WTC11 (cell line): ENCODE data around the gene TEX13D. TPM values are rescaled to one million over a fixed set of nuclear protein-coding genes. Genes with fewer than 3 reads are reported as not detected.

Experiments
- ATAC-seq: fragments of 200-7000 bp; cut with Tn5 transposase; 2 replicates; pipeline ENCODE4 v1.10.0; 2021; ENCODE audit warnings: mild to moderate bottlenecking, moderate library complexity
- CTCF ChIA-PET: fragments of 300-600 bp; sonication (Branson Sonifier 250); formaldehyde crosslinking; loops from one replicate; lab custom pipeline; 2021; ENCODE audit warnings: antibody characterized with exemption; lab: Charles Lee
- POLR2A ChIA-PET: fragments of 350-600 bp; sonication (Branson Sonifier 250); formaldehyde crosslinking; loops from one replicate; lab custom pipeline; 2021; ENCODE audit warnings: antibody characterized with exemption; lab: Charles Lee
- DNase-seq: peaks from one replicate; pipeline ENCODE4 v3.0.0; 2021; ENCODE audit warnings: low spot score
- H3K27ac Mint-ChIP-seq: 2 replicates; pipeline ENCODE4 v1.8.0; 2021; ENCODE audit warnings: mixed read lengths
- H3K27me3 Mint-ChIP-seq: 2 replicates; pipeline ENCODE4 v1.8.0; 2021; ENCODE audit warnings: low read depth, mild to moderate bottlenecking, moderate library complexity, mixed read lengths
- H3K36me3 Mint-ChIP-seq: 2 replicates; pipeline ENCODE4 v1.8.0; 2021; ENCODE audit warnings: mixed read lengths
- H3K4me1 Mint-ChIP-seq: 2 replicates; pipeline ENCODE4 v1.8.0; 2022; ENCODE audit warnings: mixed read lengths
- H3K4me3 Mint-ChIP-seq: 2 replicates; pipeline ENCODE4 v1.8.0; 2021; ENCODE audit warnings: mild to moderate bottlenecking, moderate library complexity, mixed read lengths
- H3K9me3 Mint-ChIP-seq: 2 replicates; pipeline ENCODE4 v1.8.0; 2021; ENCODE audit warnings: mixed read lengths
- AFF4 ChIP-seq: sonication (generic); formaldehyde crosslinking; IDR thresholded peaks from 2 replicates; pipeline ENCODE4 v1.8.1; 2023; ENCODE audit warnings: mild to moderate bottlenecking, missing genetic modification reagents, borderline replicate concordance
- ATF3 ChIP-seq: sonication (generic); formaldehyde crosslinking; conservative IDR thresholded peaks from 2 replicates; pipeline ENCODE4 v1.8.1; 2022; ENCODE audit warnings: mild to moderate bottlenecking, missing genetic modification reagents
- CREB1 ChIP-seq: sonication (generic); formaldehyde crosslinking; IDR thresholded peaks from 2 replicates; pipeline ENCODE4 v1.8.0; 2023; ENCODE audit warnings: mild to moderate bottlenecking, missing genetic modification reagents
- CREM ChIP-seq: sonication (generic); formaldehyde crosslinking; IDR thresholded peaks from 2 replicates; pipeline ENCODE4 v1.8.1; 2022; ENCODE audit warnings: mild to moderate bottlenecking, missing genetic modification reagents, moderate library complexity
- FOXK1 ChIP-seq: sonication (generic); formaldehyde crosslinking; IDR thresholded peaks from 2 replicates; pipeline ENCODE4 v1.8.0; 2022; ENCODE audit warnings: mild to moderate bottlenecking, moderate library complexity, missing genetic modification reagents
- FOXP1 ChIP-seq: sonication (generic); formaldehyde crosslinking; IDR thresholded peaks from 2 replicates; pipeline ENCODE4 v1.8.0; 2022; ENCODE audit warnings: missing genetic modification reagents, mild to moderate bottlenecking, moderate library complexity, borderline replicate concordance
- GRHL2 ChIP-seq: fragments of 250-450 bp; sonication (Bioruptor Pico); IDR thresholded peaks from 2 replicates; pipeline ENCODE4 v1.8.0; 2022; ENCODE audit warnings: mild to moderate bottlenecking, moderate library complexity; ENCODE audit not compliant: insufficient replicate concordance, severe bottlenecking
- HMGA2 ChIP-seq: fragments of 250-450 bp; sonication (Bioruptor Pico); IDR thresholded peaks from 2 replicates; pipeline ENCODE4 v1.4.0; 2021; ENCODE audit warnings: mild to moderate bottlenecking, moderate library complexity
- IRF1 ChIP-seq: sonication (generic); formaldehyde crosslinking; IDR thresholded peaks from 2 replicates; pipeline ENCODE4 v1.8.0; 2023; ENCODE audit warnings: missing genetic modification reagents
- JAZF1 ChIP-seq: fragments of 250-450 bp; sonication (Bioruptor Pico); IDR thresholded peaks from 2 replicates; pipeline ENCODE4 v1.9.0; 2021; ENCODE audit warnings: moderate library complexity, mild to moderate bottlenecking, inconsistent platforms
- JUN ChIP-seq: sonication (generic); formaldehyde crosslinking; IDR thresholded peaks from 2 replicates; pipeline ENCODE4 v1.8.0; 2023; ENCODE audit warnings: mild to moderate bottlenecking, missing genetic modification reagents
- NFYB ChIP-seq: sonication (generic); formaldehyde crosslinking; conservative IDR thresholded peaks from 2 replicates; pipeline ENCODE4 v1.8.0; 2022; ENCODE audit warnings: low read depth, missing genetic modification reagents
- NR1H2 ChIP-seq: sonication (generic); formaldehyde crosslinking; IDR thresholded peaks from 2 replicates; pipeline ENCODE4 v1.9.0; 2021; ENCODE audit warnings: mild to moderate bottlenecking, moderate library complexity, missing genetic modification reagents
- SMAD3 ChIP-seq: sonication (generic); formaldehyde crosslinking; IDR thresholded peaks from 2 replicates; pipeline ENCODE4 v1.8.0; 2022; ENCODE audit warnings: missing genetic modification reagents, mild to moderate bottlenecking, borderline replicate concordance
- SP1 ChIP-seq: sonication (generic); formaldehyde crosslinking; conservative IDR thresholded peaks from 2 replicates; pipeline ENCODE4 v1.8.1; 2022; ENCODE audit warnings: missing genetic modification reagents
- ZNF121 ChIP-seq: sonication (generic); formaldehyde crosslinking; IDR thresholded peaks from 2 replicates; pipeline ENCODE4 v1.8.0; 2023; ENCODE audit warnings: missing genetic modification reagents
- ZNF263 ChIP-seq: sonication (generic); formaldehyde crosslinking; IDR thresholded peaks from 2 replicates; pipeline ENCODE4 v1.8.1; 2022; ENCODE audit warnings: low read depth, mild to moderate bottlenecking, moderate library complexity, missing genetic modification reagents
- ZNF396 ChIP-seq: fragments of 250-450 bp; sonication (Bioruptor Pico); IDR thresholded peaks from 2 replicates; pipeline ENCODE4 v1.8.0; 2021; ENCODE audit warnings: mild to moderate bottlenecking, moderate library complexity, borderline replicate concordance
- ZNF416 ChIP-seq: fragments of 250-450 bp; sonication (Bioruptor Pico); IDR thresholded peaks from 2 replicates; pipeline ENCODE4 v1.9.0; 2021; ENCODE audit warnings: mild to moderate bottlenecking, inconsistent platforms
- ZNF425 ChIP-seq: fragments of 250-450 bp; sonication (Bioruptor Pico); conservative IDR thresholded peaks from 2 replicates; pipeline ENCODE4 v1.9.0; 2021; ENCODE audit warnings: mild to moderate bottlenecking
- total RNA-seq: library from RNA; stranded (reverse); gene quantifications from 3 replicates; pipeline ENCODE4 v1.2.3, GENCODE V29; 2021
- TF ChIP-seq, protein P1 (sequence below): fragments of 250-450 bp; sonication (Bioruptor Pico); IDR thresholded peaks from 2 replicates; pipeline ENCODE4 v1.9.0; 2021; ENCODE audit warnings: mild to moderate bottlenecking
- TF ChIP-seq, protein P2 (sequence below): sonication (generic); formaldehyde crosslinking; IDR thresholded peaks from 2 replicates; pipeline ENCODE4 v1.8.0; 2022; ENCODE audit warnings: mild to moderate bottlenecking, missing genetic modification reagents
- TF ChIP-seq, protein P3 (sequence below): fragments of 250-450 bp; sonication (Bioruptor Pico); IDR thresholded peaks from 2 replicates; pipeline ENCODE4 v1.8.0; 2021; ENCODE audit warnings: mild to moderate bottlenecking

Gene TEX13D
- total RNA-seq, 1 experiment from 2014 or later: not detected

DNA sequence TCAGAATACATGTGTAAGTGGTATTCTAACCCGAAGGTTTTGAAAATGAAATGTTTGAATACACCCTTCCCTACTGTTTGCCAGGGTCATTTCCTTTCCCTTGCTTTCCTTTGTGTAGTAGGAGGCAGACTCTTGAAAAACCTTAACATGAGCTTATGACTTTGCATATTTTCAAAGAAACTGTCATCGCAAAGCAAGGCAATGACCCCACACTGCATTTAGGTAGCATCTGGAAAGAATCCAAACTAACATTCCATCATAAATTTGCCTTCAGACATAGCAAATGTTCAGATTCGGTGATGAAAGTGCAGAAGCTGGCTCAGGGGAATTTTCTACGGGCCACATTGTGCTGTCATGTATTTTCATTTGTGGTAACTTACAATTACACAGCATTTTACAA lies 46.2 kb downstream of the TEX13D start:
- no peaks in the 10 kb centered on the region for H3K36me3 Mint-ChIP-seq
- 0 out of 2 replicates have a peak, but pooled peaks cover 6% of the 10 kb centered on the region for H3K4me1 Mint-ChIP-seq
- H3K4me3 Mint-ChIP-seq: no peak overlapping the region
- TF ChIP-seq ZNF425 (CRISPR knock-in tag) (no peak), ZNF396 (CRISPR knock-in tag) (no peak), AFF4 (CRISPR knock-in tag) (no peak), SP1 (no peak), GRHL2 (CRISPR knock-in tag) (no peak), ATF3 (CRISPR knock-in tag) (no peak), SMAD3 (no peak), ZNF416 (CRISPR knock-in tag) (no peak), NFYB (CRISPR knock-in tag) (no peak), CREM (CRISPR knock-in tag) (no peak)
- TF ChIP-seq, protein P1, sequence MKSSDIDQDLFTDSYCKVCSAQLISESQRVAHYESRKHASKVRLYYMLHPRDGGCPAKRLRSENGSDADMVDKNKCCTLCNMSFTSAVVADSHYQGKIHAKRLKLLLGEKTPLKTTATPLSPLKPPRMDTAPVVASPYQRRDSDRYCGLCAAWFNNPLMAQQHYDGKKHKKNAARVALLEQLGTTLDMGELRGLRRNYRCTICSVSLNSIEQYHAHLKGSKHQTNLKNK (CRISPR knock-in tag): no peak
- no peak for ATAC-seq
- ChIA-PET POLR2A (no interaction called here), CTCF (no interaction called here)
- H3K9me3 Mint-ChIP-seq: no peaks in the 10 kb centered on the region
- no peaks in the 10 kb centered on the region for H3K27me3 Mint-ChIP-seq
- DNase-seq: no peak
- no peak overlapping the region for H3K27ac Mint-ChIP-seq

- POLR2A ChIA-PET: no interaction called here
- Mint-ChIP-seq H3K4me3 (no peak overlapping the region), H3K4me1 (peaks cover 4% of the 10 kb centered on the region; the same call in 1 of the 2 replicates), H3K27ac (no peak overlapping the region), H3K36me3 (no peaks in the 10 kb centered on the region), H3K9me3 (no peaks in the 10 kb centered on the region), H3K27me3 (no peaks in the 10 kb centered on the region)
- DNase-seq: no peak
- no peak for ATAC-seq
- CTCF ChIA-PET: no interaction called here
- no peak for TF ChIP-seq ZNF416 (CRISPR knock-in tag)
- TF ChIP-seq HMGA2 (CRISPR knock-in tag): no peak
- no peak for TF ChIP-seq ZNF396 (CRISPR knock-in tag)
- TF ChIP-seq JAZF1 (CRISPR knock-in tag): no peak
- no peak for TF ChIP-seq FOXK1 (CRISPR knock-in tag)
- no peak for TF ChIP-seq JUN (CRISPR knock-in tag)
- no peak for TF ChIP-seq ZNF263 (CRISPR knock-in tag)
- no peak for TF ChIP-seq ZNF121 (CRISPR knock-in tag)
- TF ChIP-seq IRF1: no peak
- TF ChIP-seq, protein P2, sequence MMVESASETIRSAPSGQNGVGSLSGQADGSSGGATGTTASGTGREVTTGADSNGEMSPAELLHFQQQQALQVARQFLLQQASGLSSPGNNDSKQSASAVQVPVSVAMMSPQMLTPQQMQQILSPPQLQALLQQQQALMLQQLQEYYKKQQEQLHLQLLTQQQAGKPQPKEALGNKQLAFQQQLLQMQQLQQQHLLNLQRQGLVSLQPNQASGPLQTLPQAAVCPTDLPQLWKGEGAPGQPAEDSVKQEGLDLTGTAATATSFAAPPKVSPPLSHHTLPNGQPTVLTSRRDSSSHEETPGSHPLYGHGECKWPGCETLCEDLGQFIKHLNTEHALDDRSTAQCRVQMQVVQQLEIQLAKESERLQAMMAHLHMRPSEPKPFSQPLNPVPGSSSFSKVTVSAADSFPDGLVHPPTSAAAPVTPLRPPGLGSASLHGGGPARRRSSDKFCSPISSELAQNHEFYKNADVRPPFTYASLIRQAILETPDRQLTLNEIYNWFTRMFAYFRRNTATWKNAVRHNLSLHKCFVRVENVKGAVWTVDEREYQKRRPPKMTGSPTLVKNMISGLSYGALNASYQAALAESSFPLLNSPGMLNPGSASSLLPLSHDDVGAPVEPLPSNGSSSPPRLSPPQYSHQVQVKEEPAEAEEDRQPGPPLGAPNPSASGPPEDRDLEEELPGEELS (CRISPR knock-in tag): no peak
- TF ChIP-seq NR1H2: no peak
- TF ChIP-seq FOXP1 (CRISPR knock-in tag): no peak
- TF ChIP-seq, protein P3, sequence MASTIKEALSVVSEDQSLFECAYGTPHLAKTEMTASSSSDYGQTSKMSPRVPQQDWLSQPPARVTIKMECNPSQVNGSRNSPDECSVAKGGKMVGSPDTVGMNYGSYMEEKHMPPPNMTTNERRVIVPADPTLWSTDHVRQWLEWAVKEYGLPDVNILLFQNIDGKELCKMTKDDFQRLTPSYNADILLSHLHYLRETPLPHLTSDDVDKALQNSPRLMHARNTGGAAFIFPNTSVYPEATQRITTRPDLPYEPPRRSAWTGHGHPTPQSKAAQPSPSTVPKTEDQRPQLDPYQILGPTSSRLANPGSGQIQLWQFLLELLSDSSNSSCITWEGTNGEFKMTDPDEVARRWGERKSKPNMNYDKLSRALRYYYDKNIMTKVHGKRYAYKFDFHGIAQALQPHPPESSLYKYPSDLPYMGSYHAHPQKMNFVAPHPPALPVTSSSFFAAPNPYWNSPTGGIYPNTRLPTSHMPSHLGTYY (CRISPR knock-in tag): no peak
- TF ChIP-seq CREB1 (CRISPR knock-in tag): no peak
These were observed 50.9 kb downstream of the TEX13D start for GRCh38 chrX:124383354-124383753.
